Inferior parietal cortex (tissue), 1 donor: Measurements from ENCODE around the gene KIAA0586.

ENCODE experiments used
- DNase-seq: peaks from one replicate; pipeline ENCODE4 v3.0.0-alpha.2; 2016; ENCODE audit errors: extremely low spot score

Gene KIAA0586

DNA sequence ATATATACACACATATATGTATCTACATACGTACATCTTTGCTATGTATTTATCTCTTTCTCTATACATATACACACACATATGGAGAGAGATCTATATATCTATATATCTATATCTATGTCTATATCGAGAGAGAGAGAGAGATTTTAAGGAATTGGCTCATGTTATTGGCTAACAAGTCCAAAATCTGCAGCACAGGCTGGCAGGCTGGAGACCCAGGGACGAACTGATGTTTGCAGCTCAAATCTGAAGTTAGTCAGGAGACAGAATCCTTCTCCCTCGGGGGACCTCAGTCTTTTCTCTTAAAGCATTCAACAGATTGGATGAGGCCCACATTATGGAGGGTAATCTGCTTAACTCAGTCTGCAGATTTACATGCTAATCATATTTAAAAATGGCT is 169.5 kb downstream of the KIAA0586 start:
- DNase-seq: no peak

DNA sequence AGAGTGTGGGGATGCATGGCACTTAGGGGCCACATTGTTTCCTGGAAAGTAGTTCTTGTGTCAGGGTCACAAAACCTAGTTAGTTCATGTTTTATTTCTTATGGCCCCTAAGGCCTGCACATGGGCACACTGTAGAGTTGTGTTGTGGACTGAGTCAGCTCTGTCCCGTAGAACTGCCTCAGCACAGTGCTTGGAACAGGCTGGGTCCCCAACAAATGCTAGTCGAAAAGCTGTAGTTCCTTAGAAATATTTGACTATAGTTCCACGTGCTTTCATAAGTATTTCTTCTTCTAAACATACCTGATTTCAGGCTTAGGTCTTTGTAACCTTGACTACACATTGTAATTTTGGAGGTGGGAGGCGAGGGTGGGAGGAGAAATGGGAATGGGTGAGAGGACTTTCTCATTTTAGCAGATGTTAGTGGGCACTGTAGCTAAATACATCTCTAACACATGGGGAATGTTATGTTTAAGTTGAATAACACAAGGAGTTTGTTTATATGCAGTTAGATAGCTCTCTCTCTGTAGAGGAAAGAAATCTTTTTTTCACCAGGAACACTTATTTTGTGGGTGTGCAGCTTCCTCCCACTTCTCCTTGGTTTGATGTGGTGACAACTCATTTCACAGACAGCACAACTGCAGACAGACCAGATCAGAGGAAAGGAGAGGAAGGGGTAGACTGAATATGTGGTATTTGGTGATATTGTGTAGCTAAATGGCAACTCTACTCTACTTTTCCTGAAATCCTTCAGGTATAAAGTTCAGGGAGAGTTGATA is 170.7 kb downstream of the KIAA0586 start:
- peak; percentile 22 for DNase-seq

DNA sequence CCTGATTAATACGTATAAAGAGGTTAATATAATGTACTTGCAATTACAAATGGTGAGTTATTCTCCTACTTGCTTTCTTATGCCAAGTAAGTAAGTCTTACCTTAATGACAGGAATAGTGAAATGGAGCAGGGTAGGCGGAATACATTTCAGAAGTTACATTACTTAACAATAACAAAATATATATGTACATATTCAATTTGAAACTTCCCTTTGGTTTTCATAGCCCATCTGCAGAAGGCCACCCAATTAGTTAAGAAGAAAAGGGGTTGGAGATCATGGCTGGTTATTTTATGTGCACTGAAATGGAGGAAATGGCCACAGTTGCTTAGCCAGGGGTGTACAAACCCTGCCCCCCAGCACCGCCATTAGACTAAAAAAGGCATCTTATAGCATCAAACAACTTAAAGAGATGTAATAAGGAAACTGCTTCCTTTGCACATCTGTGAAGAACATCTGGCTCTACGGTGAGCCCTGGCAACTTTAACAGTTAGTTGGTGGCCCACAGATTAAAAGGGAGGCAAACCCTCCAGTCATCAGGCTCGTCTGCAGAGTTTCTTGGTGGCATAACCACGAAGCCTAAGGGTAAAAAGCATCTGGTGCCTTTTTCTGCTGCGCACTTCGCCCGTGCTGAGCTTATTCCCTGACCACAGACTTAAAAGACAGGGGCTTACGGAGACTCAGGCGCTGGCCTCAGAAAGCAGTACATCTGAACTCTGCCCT is 171.4 kb downstream of the KIAA0586 start:
- DNase-seq: no peak

DNA sequence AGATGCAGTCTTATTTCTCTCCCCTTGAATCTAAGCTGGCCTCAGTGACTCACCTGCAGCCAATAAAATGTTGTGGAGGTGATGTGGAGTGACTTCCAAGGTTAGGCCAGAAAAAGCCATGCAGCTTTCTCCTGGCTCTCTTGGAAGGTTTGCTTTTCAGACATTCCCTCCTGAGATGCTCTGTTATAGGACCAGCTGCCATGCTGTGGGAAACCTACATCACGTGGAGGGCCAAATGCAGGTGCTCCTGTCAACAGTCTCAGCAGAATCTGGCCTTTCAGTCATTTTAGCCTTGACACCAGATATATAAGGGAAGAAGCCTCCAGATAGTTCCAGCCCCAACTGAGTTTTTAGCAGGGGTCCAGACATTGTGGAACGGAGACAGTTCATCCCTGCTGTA is 172.2 kb downstream of the KIAA0586 start:
- DNase-seq: no peak
